Measurements from ENCODE around the gene HS6ST2. TPM values are rescaled to one million over a fixed set of nuclear protein-coding genes. Genes with fewer than 3 reads are reported as not detected.

The HS6ST2 gene
- total RNA-seq, 1 donor from 2014 or later, result 0.92 TPM

- Histone ChIP-seq H3K27ac (no peak overlapping the region), H3K27me3 (ENCODE audit: low read depth) (no peaks in the 10 kb centered on the region), H3K9me3 (no peaks in the 10 kb centered on the region), H3K4me3 (no peak overlapping the region), H3K4me1 (no peaks in the 10 kb centered on the region), H3K36me3 (no peaks in the 10 kb centered on the region)
- DNase-seq (no peak), ATAC-seq (no peak)
- TF ChIP-seq CTCF (IDR thresholded peaks at IDR 0.05), result no peak
- intact Hi-C loops (cut with DNase I), result no loop called here
These were observed 366.6 kb downstream of the HS6ST2 start for GRCh38 chrX:132591719-132592275.

- Histone ChIP-seq H3K27me3 (ENCODE audit: low read depth) (no peaks in the 10 kb centered on the region), H3K9me3 (no peaks in the 10 kb centered on the region), H3K27ac (no peak overlapping the region), H3K4me1 (no peaks in the 10 kb centered on the region), H3K36me3 (no peaks in the 10 kb centered on the region), H3K4me3 (no peak overlapping the region)
- no peak for ATAC-seq
- no peak for TF ChIP-seq CTCF (IDR thresholded peaks at IDR 0.05)
- intact Hi-C loops (cut with DNase I), result no loop called here
- no peak for DNase-seq
These were observed 367.9 kb downstream of the HS6ST2 start for GRCh38 chrX:132590350-132591026.

GRCh38 chrX:132584936-132585335 lies 373.5 kb downstream of the HS6ST2 start:
- no peak overlapping the region for H3K4me3 ChIP-seq
- no peak overlapping the region for H3K27ac ChIP-seq
- no peaks in the 10 kb centered on the region for H3K36me3 ChIP-seq
- no peaks in the 10 kb centered on the region for H3K4me1 ChIP-seq
- H3K9me3 ChIP-seq, result no peaks in the 10 kb centered on the region
- DNase-seq (no peak), ATAC-seq (no peak)
- intact Hi-C loops (cut with DNase I), result no loop called here
- no peak for TF ChIP-seq CTCF (IDR thresholded peaks at IDR 0.05)
- H3K27me3 ChIP-seq (ENCODE audit: low read depth), result no peaks in the 10 kb centered on the region

- no peaks in the 10 kb centered on the region for H3K27me3 ChIP-seq (ENCODE audit: low read depth)
- H3K27ac ChIP-seq, result no peak overlapping the region
- H3K9me3 ChIP-seq, result no peaks in the 10 kb centered on the region
- DNase-seq (no peak), ATAC-seq (no peak)
- no peak overlapping the region for H3K4me3 ChIP-seq
- no peak for TF ChIP-seq CTCF (IDR thresholded peaks at IDR 0.05)
- intact Hi-C loops (cut with DNase I), result no loop called here
- H3K4me1 ChIP-seq, result no peaks in the 10 kb centered on the region
- H3K36me3 ChIP-seq, result no peaks in the 10 kb centered on the region
These were observed 381.5 kb downstream of the HS6ST2 start for GRCh38 chrX:132576939-132577338.

Other genes starting within 250 kb of the HS6ST2 start
- not detected for gene USP26, start 138.5 kb upstream of the HS6ST2 start, total RNA-seq